ENCODE data around the gene SCCPDH. TPM values are rescaled to one million over a fixed set of nuclear protein-coding genes. Genes with fewer than 3 reads are reported as not detected.

The SCCPDH gene
- total and polyA plus RNA-seq, 9 of the 15 experiments (the other 6 are each of a cell fraction or from before 2014, with no cell fraction given) = 7.0 to 61.9 (median 38.3) TPM

- peak; percentile 62; the same call in 1 of the 2 replicates for TF ChIP-seq ARID4B (CRISPR knock-in tag; IDR thresholded peaks at IDR 0.05)
- no peak for TF ChIP-seq HNRNPH1 (optimal IDR thresholded peaks at IDR 0.05; ENCODE audit: low read depth, low read length)
- TF ChIP-seq ZNF77 (CRISPR knock-in tag; IDR thresholded peaks at IDR 0.05) = no peak
- TF ChIP-seq NFXL1 (CRISPR knock-in tag; IDR thresholded peaks at IDR 0.05) = no peak
- TF ChIP-seq FUS (optimal IDR thresholded peaks at IDR 0.05; ENCODE audit: low read depth, low read length) = peak; percentile 74
- TF ChIP-seq JUND (IDR thresholded peaks at IDR 0.05; ENCODE audit: borderline replicate concordance, low read depth, low read length) = no peak
- TF ChIP-seq JUND (tag; IDR thresholded peaks at IDR 0.05; ENCODE audit: borderline replicate concordance, low read depth, low read length) = no peak
- no peak for TF ChIP-seq ZNF280A (IDR thresholded peaks at IDR 0.05; ENCODE audit: low read depth, partially characterized antibody)
- TF ChIP-seq MEF2A (IDR thresholded peaks at IDR 0.05; ENCODE audit: control insufficient read depth, low read depth, low read length) = no peak
- TF ChIP-seq ZNF239 (CRISPR knock-in tag; IDR thresholded peaks at IDR 0.05) = no peak
- TF ChIP-seq MYBL2 (IDR thresholded peaks at IDR 0.05; ENCODE audit: low read depth) = no peak
- no peak for TF ChIP-seq MYBL2 (CRISPR knock-in tag; IDR thresholded peaks at IDR 0.05; ENCODE audit: borderline replicate concordance)
- TF ChIP-seq ZNF282 (CRISPR knock-in tag; IDR thresholded peaks at IDR 0.05) = no peak
- peak; percentile 48; the same call in 1 of the 2 replicates for TF ChIP-seq ZBTB9 (CRISPR knock-in tag; IDR thresholded peaks at IDR 0.05)
- peak; percentile 45 for TF ChIP-seq POLR2B (IDR thresholded peaks at IDR 0.05; ENCODE audit: low read depth, partially characterized antibody)
- TF ChIP-seq EGR1 (conservative IDR thresholded peaks at IDR 0.05) = peak; percentile 76
- TF ChIP-seq ZNF512 (tag; IDR thresholded peaks at IDR 0.05) = no peak
- TF ChIP-seq MAFF (IDR thresholded peaks at IDR 0.05; ENCODE audit: low read length) = no peak
- TF ChIP-seq SAFB (IDR thresholded peaks at IDR 0.05; ENCODE audit: borderline replicate concordance, low read depth, low read length) = peak; percentile 82
- TF ChIP-seq SNAPC5 (CRISPR knock-in tag; IDR thresholded peaks at IDR 0.05) = no peak
Measured at GRCh38 chr1:246724016-246724730, at the start of gene SCCPDH (continued).
